Ovary (tissue), 9 donors: ENCODE data around the gene SLC13A2. TPM values are rescaled to one million over a fixed set of nuclear protein-coding genes. Genes with fewer than 3 reads are reported as not detected.

Experiments used
- DNase-seq, 5 donors: peaks; one replicate each; pipeline ENCODE4 v3.0.0-alpha.2; 2019 to 2020
- H3K27ac ChIP-seq, 2 donors: fragments of 200-600 bp; one replicate each; pipeline versions ENCODE4 v1.5.1 to v1.8.0; 2019 to 2022
- H3K27me3 ChIP-seq: fragments of 200-600 bp; one replicate; pipeline ENCODE4 v1.8.0; 2022
- H3K36me3 ChIP-seq: fragments of 200-600 bp; sonication (generic); one replicate; pipeline ENCODE4 v1.5.1; 2019
- H3K4me1 ChIP-seq: one replicate; pipeline ENCODE4 v1.8.1; 2013; ENCODE audit warnings: mild to moderate bottlenecking, moderate library complexity; ENCODE audit not compliant: insufficient read depth
- H3K4me3 ChIP-seq: fragments of 200-600 bp; sonication (generic); one replicate; pipeline ENCODE4 v1.5.1; 2017
- H3K9me3 ChIP-seq, 2 donors: fragments of 200-600 bp in 1 of 2; sonication (generic) in 1 of 2; one replicate each; pipeline versions ENCODE4 v1.5.1 to v1.8.1; 2013 to 2019; ENCODE audit warnings: mild to moderate bottlenecking in 1 of 2, moderate library complexity in 1 of 2
- CTCF ChIP-seq, 3 donors: fragments of 450-650 bp in 2 of 3; fragments of 200-600 bp in 1 of 3; IDR thresholded peaks; one replicate each; pipeline versions ENCODE4 v1.5.1 to v1.8.0; 2016 to 2022; ENCODE audit warnings: antibody characterized with exemption in 3 of 3, mild to moderate bottlenecking in 1 of 3
- EP300 ChIP-seq: sonication (generic); formaldehyde crosslinking; IDR thresholded peaks from one replicate; pipeline ENCODE4 v1.6.1; 2017; ENCODE audit warnings: antibody characterized with exemption
- POLR2A ChIP-seq: fragments of 450-650 bp; IDR thresholded peaks from one replicate; pipeline ENCODE4 v1.6.1; 2017; ENCODE audit warnings: antibody characterized with exemption, mild to moderate bottlenecking, moderate library complexity
- WGBS, 3 donors: extraction: QIAGEN DNeasy Blood & Tissue Kit in 1 of 3; methylation state at CpG; one replicate each; pipeline versions ENCODE4 v1.1.5 to v1.1.7; 2013 to 2017; 5-methylcytosine and 5-hydroxymethylcytosine counted together
- intact Hi-C, 4 donors: fragments of 100-400 bp; cut with DNase I; formaldehyde crosslinking; loops; one replicate each; pipeline versions ENCODE4 v1.11.0 to v1.15.1; 2022 to 2023
- polyA plus RNA-seq, 2 donors: library from polyadenylated mRNA; stranded (reverse); fragments of 200-250 nt in 1 of 2; fragments of 350-450 nt in 1 of 2; fragmentation: Illumina TruSeq in 1 of 2; extraction: RNeasy Lipid Tissue Mini Kit (QIAGEN cat#74804) in 1 of 2; gene quantifications; one replicate each; pipeline ENCODE4 v1.2.3, GENCODE V29; 2013 to 2014
- total RNA-seq, 7 donors: library from RNA; depleted of rRNA in 2 of 7; stranded (reverse); fragments of >200 nt in 2 of 7; fragmentation: NEBNext Ultra II Directional in 3 of 7; extraction: Animal tissue kit (Norgen Biotek cat#: 25700) in 3 of 7; gene quantifications; one replicate each; pipeline versions ENCODE4 v1.1.0 to v1.2.4, GENCODE V29; 2016 to 2023
- donor health status: DM: no; HTN: no; CAD: no; lungs with moderate emphysema.
- donor health status: DM: no; HTN: no; CAD: no.
- donor health status: Bipolar disorder and iron deficiency.
- donor health status: DM: yes; HTN: yes; CAD: no.
- donor health status: DM: no; HTN: no; CAD: no.
- donor health status: DM: yes; HTN: yes; CAD: no.

Gene SLC13A2
- total and polyA plus RNA-seq, 9 donors = 0.95 TPM; not detected in 8

GRCh38 chr17:28537219-28537610, 63.8 kb downstream of the SLC13A2 start:
- WGBS, 3 donors = 68 to 86% (median 68%) methylated on average over 9 to 12 of the region's 12 CpGs
- intact Hi-C loops = no loop called here

GRCh38 chr17:28538296-28538895, 65.0 kb downstream of the SLC13A2 start:
- H3K27me3 ChIP-seq = no peaks in the 10 kb centered on the region
- no peak overlapping the region for H3K27ac ChIP-seq
- H3K4me3 ChIP-seq = no peak overlapping the region
- TF ChIP-seq CTCF (IDR thresholded peaks at IDR 0.05) (no peak), EP300 (no peak), POLR2A (no peak)
- DNase-seq = no peak
- no peaks in the 10 kb centered on the region for H3K9me3 ChIP-seq
- intact Hi-C loops = no loop called here
- no peaks in the 10 kb centered on the region for H3K36me3 ChIP-seq
- 80 to 84% (median 82%) methylated on average over 14 of the region's 14 CpGs for whole genome bisulfite sequencing, 3 donors
- H3K4me1 ChIP-seq = no peaks in the 10 kb centered on the region

More at GRCh38 chr17:28537219-28537610, 63.8 kb downstream of the SLC13A2 start:
- Histone ChIP-seq H3K4me1 (no peaks in the 10 kb centered on the region), H3K36me3 (no peaks in the 10 kb centered on the region), H3K4me3 (no peak overlapping the region), H3K9me3 (no peaks in the 10 kb centered on the region), H3K27ac (no peak overlapping the region), H3K27me3 (no peaks in the 10 kb centered on the region)
- no peak for DNase-seq
- TF ChIP-seq EP300 (no peak), POLR2A (no peak), CTCF (IDR thresholded peaks at IDR 0.05) (no peak)

- no peaks in the 10 kb centered on the region for H3K36me3 ChIP-seq
- TF ChIP-seq EP300 = no peak
- no peak for TF ChIP-seq POLR2A
- no peak for TF ChIP-seq CTCF (IDR thresholded peaks at IDR 0.05)
- H3K27me3 ChIP-seq = no peaks in the 10 kb centered on the region
- H3K4me1 ChIP-seq = no peaks in the 10 kb centered on the region
- no peaks in the 10 kb centered on the region for H3K9me3 ChIP-seq
- H3K4me3 ChIP-seq = no peak overlapping the region
- no peak overlapping the region for H3K27ac ChIP-seq
- 86 to 94% (median 87%) methylated on average over 4 of the region's 4 CpGs for WGBS, 3 donors
- intact Hi-C loops = no loop called here
- no peak for DNase-seq
Observed at GRCh38 chr17:28540231-28540630, 66.8 kb downstream of the SLC13A2 start.

- no peak for DNase-seq
- Histone ChIP-seq H3K9me3 (no peaks in the 10 kb centered on the region), H3K4me3 (no peak overlapping the region), H3K27me3 (no peaks in the 10 kb centered on the region), H3K27ac (no peak overlapping the region), H3K4me1 (no peaks in the 10 kb centered on the region), H3K36me3 (no peaks in the 10 kb centered on the region)
- 89 to 92% (median 92%) methylated on average over 4 of the region's 4 CpGs for WGBS, 3 donors
- intact Hi-C loops = no loop called here
- TF ChIP-seq EP300 = no peak
- TF ChIP-seq CTCF (IDR thresholded peaks at IDR 0.05) = no peak
- no peak for TF ChIP-seq POLR2A
Observed at GRCh38 chr17:28541439-28541838, 68.0 kb downstream of the SLC13A2 start.
